Activated T-helper 17 cell treated with anti-CD3 and anti-CD28 coated beads, Interleukin-2, amount 50 U/mL, for 72 hours (primary cell): Measurements from ENCODE around the gene PIM2. TPM values are rescaled to one million over a fixed set of nuclear protein-coding genes. Genes with fewer than 3 reads are reported as not detected.
"Not testable (repeated sequence)": the region's sequence is repeated elsewhere in the genome, so short reads cannot be mapped to it uniquely, and the experiment has no call there.

ENCODE experiments used
- ATAC-seq: fragments of 150-1000 bp; cut with Tn5 transposase; replicated peaks from 2 replicates; pipeline ENCODE4 v1.10.0; 2021; ENCODE audit warnings: mild to moderate bottlenecking, moderate library complexity
- H3K27ac Mint-ChIP-seq: one replicate; pipeline ENCODE4 v1.8.0; 2022; ENCODE audit warnings: mixed read lengths
- H3K27me3 Mint-ChIP-seq: one replicate; pipeline ENCODE4 v1.8.0; 2022; ENCODE audit warnings: mixed read lengths
- H3K36me3 Mint-ChIP-seq: one replicate; pipeline ENCODE4 v1.8.0; 2022; ENCODE audit warnings: low read depth, mild to moderate bottlenecking, mixed read lengths
- H3K4me1 Mint-ChIP-seq: one replicate; pipeline ENCODE4 v1.8.0; 2022; ENCODE audit warnings: mixed read lengths
- H3K4me3 Mint-ChIP-seq: one replicate; pipeline ENCODE4 v1.8.0; 2022; ENCODE audit warnings: mild to moderate bottlenecking, mixed read lengths
- H3K9me3 Mint-ChIP-seq: one replicate; pipeline ENCODE4 v1.8.0; 2022; ENCODE audit warnings: mixed read lengths
- total RNA-seq, 2 donors: library from RNA; stranded (reverse); gene quantifications; one replicate each; pipeline ENCODE4 v1.2.3, GENCODE V29; 2022

Gene PIM2
- total RNA-seq, 2 donors from 2014 or later: 350 to 648 TPM

- peak overlapping the region; percentile 88 for H3K27ac Mint-ChIP-seq
- ATAC-seq: no peak
- peaks cover 5% of the 10 kb centered on the region for H3K4me1 Mint-ChIP-seq
- H3K27me3 Mint-ChIP-seq: no peaks in the 10 kb centered on the region
- peaks cover 8% of the 10 kb centered on the region for H3K36me3 Mint-ChIP-seq
- H3K9me3 Mint-ChIP-seq: no peaks in the 10 kb centered on the region
- H3K4me3 Mint-ChIP-seq: peak overlapping the region; percentile 93
Observed at GRCh38 chrX:48890296-48890925, 28.4 kb downstream of the PIM2 start.

- H3K36me3 Mint-ChIP-seq, H3K27ac Mint-ChIP-seq, ATAC-seq, H3K4me1 Mint-ChIP-seq, H3K9me3 Mint-ChIP-seq, H3K27me3 Mint-ChIP-seq, H3K4me3 Mint-ChIP-seq: not testable (repeated sequence)
Observed at GRCh38 chrX:48886586-48886985, 32.2 kb downstream of the PIM2 start.

GRCh38 chrX:48883729-48884128 is 35.1 kb downstream of the PIM2 start:
- Mint-ChIP-seq H3K9me3 (no peaks in the 10 kb centered on the region), H3K4me1 (no peaks in the 10 kb centered on the region), H3K27ac (no peak overlapping the region), H3K4me3 (no peak overlapping the region), H3K27me3 (no peaks in the 10 kb centered on the region), H3K36me3 (no peaks in the 10 kb centered on the region)
- ATAC-seq: no peak

DNA sequence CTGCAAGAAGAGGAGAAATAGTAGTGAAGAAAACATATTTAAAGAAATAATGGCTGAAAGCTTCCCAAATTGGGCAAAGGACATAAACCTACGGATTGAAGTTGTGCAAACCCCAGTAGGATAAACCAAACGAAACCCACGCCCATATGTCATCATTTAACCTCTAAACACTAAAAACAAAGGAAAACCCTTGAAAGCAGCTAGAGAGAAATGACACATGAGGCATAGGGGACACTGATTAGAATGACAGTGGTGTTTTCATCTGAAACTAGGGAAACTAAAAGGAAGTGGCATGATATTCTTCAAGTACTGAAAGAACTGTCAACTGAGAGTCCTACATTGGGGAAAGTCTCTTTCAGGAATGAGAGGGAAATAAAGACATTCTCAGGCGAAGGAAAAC is 41.9 kb downstream of the PIM2 start:
- H3K36me3 Mint-ChIP-seq, ATAC-seq: not testable (repeated sequence)

DNA sequence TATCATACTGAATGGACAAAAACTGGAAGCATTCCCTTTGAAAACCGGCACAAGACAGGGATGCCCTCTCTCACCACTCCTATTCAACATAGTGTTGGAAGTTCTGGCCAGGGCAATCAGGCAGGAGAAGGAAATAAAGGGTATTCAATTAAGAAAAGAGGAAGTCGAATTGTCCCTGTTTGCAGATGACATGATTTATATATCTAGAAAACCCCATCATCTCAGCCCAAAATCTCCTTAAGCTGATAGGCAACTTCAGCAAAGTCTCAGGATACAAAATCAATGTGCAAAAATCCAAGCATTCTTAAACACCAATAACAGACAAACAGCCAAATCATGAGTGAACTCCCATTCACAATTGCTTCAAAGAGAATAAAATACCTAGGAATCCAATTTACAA is 46.8 kb downstream of the PIM2 start:
- H3K4me1 Mint-ChIP-seq, H3K27ac Mint-ChIP-seq, H3K4me3 Mint-ChIP-seq, H3K36me3 Mint-ChIP-seq, ATAC-seq, H3K9me3 Mint-ChIP-seq, H3K27me3 Mint-ChIP-seq: not testable (repeated sequence)

More for the DNA sequence above, 41.9 kb downstream of the PIM2 start:
- not testable (repeated sequence) for H3K9me3 Mint-ChIP-seq, H3K4me3 Mint-ChIP-seq, H3K27me3 Mint-ChIP-seq, H3K4me1 Mint-ChIP-seq, H3K27ac Mint-ChIP-seq

GRCh38 chrX:48864210-48864609 is 54.6 kb downstream of the PIM2 start:
- Mint-ChIP-seq H3K9me3 (no peaks in the 10 kb centered on the region), H3K4me3 (no peak overlapping the region), H3K27ac (no peak overlapping the region), H3K27me3 (no peaks in the 10 kb centered on the region), H3K4me1 (no peaks in the 10 kb centered on the region), H3K36me3 (no peaks in the 10 kb centered on the region)
- ATAC-seq: no peak

Other genes with a start within 250 kb of the PIM2 start
- 100 to 1,000 TPM in 1 of 2 donors, 10 to 100 TPM in 1; 96.8 to 102 TPM for gene WAS, start 235.2 kb downstream of the PIM2 start, total RNA-seq
- gene SUV39H1, start 222.3 kb downstream of the PIM2 start, total RNA-seq: 10 to 100 TPM; 24.2 to 30.5 TPM
- gene GLOD5, start 157.3 kb downstream of the PIM2 start, total RNA-seq: not detected
- gene GATA1, start 132.4 kb downstream of the PIM2 start, total RNA-seq: not detected
- 100 to 1,000 TPM in 1 of 2 donors, 10 to 100 TPM in 1; 62.0 to 121 TPM for gene HDAC6, start 117.0 kb downstream of the PIM2 start, total RNA-seq
- under 1 TPM in 1 of 2 donors, not detected in 1; 0.26 TPM for gene ERAS, start 92.5 kb downstream of the PIM2 start, total RNA-seq
- 1 to 10 TPM; 3.7 to 4.7 TPM for gene PCSK1N, start 83.4 kb downstream of the PIM2 start, total RNA-seq
- 10 to 100 TPM; 54.4 to 66.3 TPM for gene TIMM17B, start 21.3 kb downstream of the PIM2 start, total RNA-seq
- 10 to 100 TPM; 62.6 to 95.7 TPM for gene PQBP1, start 21.1 kb downstream of the PIM2 start, total RNA-seq
- 10 to 100 TPM; 24.6 to 32.8 TPM for gene SLC35A2, start 7.4 kb downstream of the PIM2 start, total RNA-seq
- gene OTUD5, start 38.6 kb upstream of the PIM2 start, total RNA-seq: 100 to 1,000 TPM in 1 of 2 donors, 10 to 100 TPM in 1; 67.1 to 111 TPM
- gene KCND1, start 52.8 kb upstream of the PIM2 start, total RNA-seq: 10 to 100 TPM in 1 of 2 donors, 1 to 10 TPM in 1; 7.2 to 16.8 TPM
- 100 to 1,000 TPM in 1 of 2 donors, 10 to 100 TPM in 1; 88.0 to 126 TPM for gene GRIPAP1, start 83.2 kb upstream of the PIM2 start, total RNA-seq
- 10 to 100 TPM; 35.0 to 38.9 TPM for gene TFE3, start 124.3 kb upstream of the PIM2 start, total RNA-seq
- 1 to 10 TPM; 6.9 to 7.3 TPM for gene CCDC120, start 140.0 kb upstream of the PIM2 start, total RNA-seq
- gene PRAF2, start 155.0 kb upstream of the PIM2 start, total RNA-seq: 10 to 100 TPM; 14.3 to 21.7 TPM
- gene WDR45, start 160.9 kb upstream of the PIM2 start, total RNA-seq: 10 to 100 TPM; 40.6 to 44.5 TPM
- 10 to 100 TPM; 17.3 to 18.1 TPM for gene GPKOW, start 204.7 kb upstream of the PIM2 start, total RNA-seq
- gene MAGIX, start 243.7 kb upstream of the PIM2 start, total RNA-seq: 1 to 10 TPM; 1.5 to 3.7 TPM